HepG2 (cell line): ENCODE results near the gene TPM1. TPM values are rescaled to one million over a fixed set of nuclear protein-coding genes. Genes with fewer than 3 reads are reported as not detected.
A peak's percentile ranks its signal among the peaks of the same experiment; 100 is the strongest.

Experiments used
- ASH2L ChIP-seq: fragments of 300-600, 200-600 bp; sonication (generic); IDR thresholded peaks from 2 replicates; pipeline ENCODE4 v1.7.0; 2017; ENCODE audit warnings: low read depth, mild to moderate bottlenecking, moderate library complexity, mixed read lengths, low read length; ENCODE audit not compliant: insufficient read length
- BATF2 ChIP-seq: sonication (generic); formaldehyde crosslinking; IDR thresholded peaks from 2 replicates; pipeline ENCODE4 v1.8.0; 2022; ENCODE audit warnings: mild to moderate bottlenecking, missing genetic modification reagents, moderate library complexity
- CCDC6 ChIP-seq: sonication (generic); formaldehyde crosslinking; IDR thresholded peaks from 2 replicates; pipeline ENCODE4 v1.8.1; 2022; ENCODE audit warnings: mild to moderate bottlenecking, missing genetic modification reagents, moderate library complexity
- HNRNPK ChIP-seq: fragments of 200-400 bp; formaldehyde crosslinking; IDR thresholded peaks from 2 replicates; pipeline ENCODE4 v1.6.1; 2018; ENCODE audit warnings: low read length, low read depth, moderate library complexity, mild to moderate bottlenecking; ENCODE audit not compliant: poor library complexity, severe bottlenecking
- HOXA9 ChIP-seq: sonication (generic); formaldehyde crosslinking; IDR thresholded peaks from 2 replicates; pipeline ENCODE4 v1.8.1; 2022; ENCODE audit warnings: missing genetic modification reagents, mild to moderate bottlenecking, moderate library complexity, borderline replicate concordance
- LCORL ChIP-seq, 2 experiments: fragments of 450-650 bp in 1 of 2; sonication (generic) in 1 of 2; formaldehyde crosslinking in 1 of 2; IDR thresholded peaks; 2 replicates each; pipeline versions ENCODE4 v1.5.0 to v1.6.1; 2017 to 2020; ENCODE audit warnings: antibody characterized with exemption in 1 of 2, missing genetic modification reagents in 1 of 2
- PHF8 ChIP-seq: sonication (generic); formaldehyde crosslinking; IDR thresholded peaks from 2 replicates; pipeline ENCODE4 v1.5.0; 2020; ENCODE audit warnings: missing genetic modification reagents
- RBFOX2 ChIP-seq: fragments of 200-400 bp; formaldehyde crosslinking; IDR thresholded peaks from 2 replicates; pipeline ENCODE4 v1.6.1; 2017; ENCODE audit warnings: low read depth, mild to moderate bottlenecking, low read length
- REST ChIP-seq, 2 experiments: IDR thresholded peaks; 2 replicates each; pipeline ENCODE4 v1.6.1; 2011 to 2012; ENCODE audit warnings: low read length in 2 of 2, borderline replicate concordance in 1 of 2, low read depth in 1 of 2, mild to moderate bottlenecking in 1 of 2, moderate library complexity in 1 of 2
- TFDP1 ChIP-seq: IDR thresholded peaks from 2 replicates; pipeline ENCODE4 v1.6.1; 2016; ENCODE audit warnings: missing compliant biosample characterization, missing genetic modification reagents, borderline replicate concordance
- UBTF ChIP-seq: sonication (generic); formaldehyde crosslinking; IDR thresholded peaks from 2 replicates; pipeline ENCODE4 v1.4.0; 2020; ENCODE audit warnings: mild to moderate bottlenecking, missing genetic modification reagents
- YY1 ChIP-seq: IDR thresholded peaks from 2 replicates; pipeline ENCODE4 v1.6.1; 2011; ENCODE audit warnings: low read length, low read depth, moderate library complexity, mild to moderate bottlenecking; ENCODE audit not compliant: insufficient read depth, insufficient replicate concordance
- ZBTB7B ChIP-seq: sonication (generic); formaldehyde crosslinking; IDR thresholded peaks from 2 replicates; pipeline ENCODE4 v1.4.0; 2020; ENCODE audit warnings: missing genetic modification reagents
- ZNF274 ChIP-seq: sonication (generic); formaldehyde crosslinking; IDR thresholded peaks from 2 replicates; pipeline ENCODE4 v1.5.1; 2020; ENCODE audit warnings: mild to moderate bottlenecking, missing genetic modification reagents
- ZNF430 ChIP-seq: sonication (generic); formaldehyde crosslinking; IDR thresholded peaks from 2 replicates; pipeline ENCODE4 v1.9.0; 2021; ENCODE audit warnings: mild to moderate bottlenecking, missing genetic modification reagents
- ZNF800 ChIP-seq: sonication (generic); formaldehyde crosslinking; IDR thresholded peaks from 2 replicates; pipeline ENCODE4 v1.4.0; 2020; ENCODE audit warnings: missing genetic modification reagents
- polyA plus RNA-seq, 8 experiments: library from polyadenylated mRNA; depleted of rRNA in 3 of 8; stranded (reverse) in 7 of 8; unstranded in 1 of 8; fragments of >200 nt; fragmentation: Illumina TruSeq in 4 of 8; extraction: Trizol in 4 of 8; gene quantifications; 2 replicates each; pipeline versions ENCODE4 v1.2.1 to v1.2.3, GENCODE V29; 2011 to 2016; ENCODE audit warnings: low read depth in 4 of 8, missing spikeins in 1 of 8, mixed read lengths in 1 of 8; ENCODE audit not compliant: insufficient read depth in 1 of 8
- total RNA-seq, 5 experiments: library from RNA; depleted of rRNA; stranded (reverse); fragments of >200 nt; fragmentation: Illumina TruSeq; extraction: Trizol; gene quantifications; 2 replicates each; pipeline ENCODE4 v1.2.3, GENCODE V29; 2016; ENCODE audit warnings: low read depth in 1 of 5

TPM1 gene
- total and polyA plus RNA-seq, 2 of the 13 experiments (the other 11 are each of a cell fraction or from before 2014, with no cell fraction given) = 98.9 to 109 TPM

- no peak for TF ChIP-seq REST (IDR thresholded peaks at IDR 0.05; ENCODE audit: borderline replicate concordance in 1 of 2, low read depth in 1 of 2, low read length in 2 of 2)
- peak; percentile 66 for TF ChIP-seq RBFOX2
- 0 out of 2 replicates have a peak, but pooled peaks have one; percentile 31 for TF ChIP-seq ZNF274 (CRISPR knock-in tag)
- TF ChIP-seq HNRNPK = peak; percentile 85
- peak; percentile 100 for TF ChIP-seq ZNF800 (CRISPR knock-in tag)
- peak; percentile 69 for TF ChIP-seq UBTF (CRISPR knock-in tag)
- peak; percentile 44; the same call in 1 of the 2 replicates for TF ChIP-seq TFDP1
- peak; percentile 41; the same call in 1 of the 2 replicates for TF ChIP-seq ZBTB7B (CRISPR knock-in tag)
- peak; percentile 67 for TF ChIP-seq YY1
- peak; percentile 20; the same call in 1 of the 2 replicates for TF ChIP-seq BATF2 (CRISPR knock-in tag)
- peak; percentile 25; the same call in 1 of the 2 replicates for TF ChIP-seq PHF8
- TF ChIP-seq CCDC6 (CRISPR knock-in tag) = peak; percentile 43; the same call in 1 of the 2 replicates
- TF ChIP-seq ASH2L = peak; percentile 49
- 0 out of 2 replicates have a peak, but pooled peaks have one; percentile 33 for TF ChIP-seq ZNF430 (CRISPR knock-in tag)
- TF ChIP-seq LCORL (IDR thresholded peaks at IDR 0.05) = no peak
- TF ChIP-seq LCORL (CRISPR knock-in tag; IDR thresholded peaks at IDR 0.05) = peak; percentile 33; the same call in 1 of the 2 replicates
- 0 out of 2 replicates have a peak, but pooled peaks have one; percentile 34 for TF ChIP-seq HOXA9 (CRISPR knock-in tag)
These were observed at the start of gene TPM1 (continued) for GRCh38 chr15:63041974-63042876.
